HepG2 (cell line): ENCODE measurements around the gene GALR3. TPM values are rescaled to one million over a fixed set of nuclear protein-coding genes. Genes with fewer than 3 reads are reported as not detected.

ENCODE experiments used
- CEBPB ChIP-seq: IDR thresholded peaks from 2 replicates; pipeline ENCODE4 v1.6.1; 2011; ENCODE audit warnings: low read depth, low read length, improper control_type of control experiment, borderline replicate concordance
- CHD4 ChIP-seq: fragments of 200-600 bp; sonication (generic); IDR thresholded peaks from 2 replicates; pipeline ENCODE4 v1.7.0; 2017; ENCODE audit warnings: mild to moderate bottlenecking, low read length, borderline replicate concordance
- IRF2 ChIP-seq: IDR thresholded peaks from 2 replicates; pipeline ENCODE4 v1.6.1; 2018; ENCODE audit warnings: missing genetic modification reagents, missing compliant biosample characterization
- MAX ChIP-seq: IDR thresholded peaks from 2 replicates; pipeline ENCODE4 v1.6.1; 2012; ENCODE audit warnings: inconsistent platforms
- POLR2A ChIP-seq, 2 experiments: IDR thresholded peaks; 2 replicates each; pipeline ENCODE4 v1.6.1; 2011; ENCODE audit warnings: low read depth in 2 of 2, low read length in 2 of 2, mild to moderate bottlenecking in 1 of 2, moderate library complexity in 1 of 2; ENCODE audit not compliant: insufficient read depth in 1 of 2
- RARG ChIP-seq: sonication (generic); formaldehyde crosslinking; IDR thresholded peaks from 2 replicates; pipeline ENCODE4 v1.4.0; 2020; ENCODE audit warnings: low read depth, mild to moderate bottlenecking, missing genetic modification reagents
- SMARCE1 ChIP-seq: fragments of 450-650 bp; IDR thresholded peaks from 2 replicates; pipeline ENCODE4 v1.6.1; 2017; ENCODE audit warnings: borderline replicate concordance
- TBL1XR1 ChIP-seq: fragments of 150-350 bp; IDR thresholded peaks from 2 replicates; pipeline ENCODE4 v1.6.1; 2014; ENCODE audit warnings: borderline replicate concordance, low read length; ENCODE audit not compliant: partially characterized antibody
- ZNF335 ChIP-seq: sonication (generic); formaldehyde crosslinking; IDR thresholded peaks from 2 replicates; pipeline ENCODE4 v1.4.0; 2020; ENCODE audit warnings: missing genetic modification reagents
- ZNF354B ChIP-seq: sonication (generic); formaldehyde crosslinking; IDR thresholded peaks from 2 replicates; pipeline ENCODE4 v1.8.0; 2022; ENCODE audit warnings: mild to moderate bottlenecking, missing genetic modification reagents
- ZNF609 ChIP-seq: sonication (generic); formaldehyde crosslinking; IDR thresholded peaks from 2 replicates; pipeline ENCODE4 v1.4.0; 2020; ENCODE audit warnings: mild to moderate bottlenecking, missing genetic modification reagents, borderline replicate concordance
- ZNF678 ChIP-seq: sonication (generic); formaldehyde crosslinking; IDR thresholded peaks from 2 replicates; pipeline ENCODE4 v1.4.0; 2020; ENCODE audit warnings: mild to moderate bottlenecking, missing genetic modification reagents
- ZNF703 ChIP-seq: sonication (generic); formaldehyde crosslinking; IDR thresholded peaks from 2 replicates; pipeline ENCODE4 v1.5.1; 2020; ENCODE audit warnings: missing genetic modification reagents, mild to moderate bottlenecking, moderate library complexity, borderline replicate concordance
- ZNF720 ChIP-seq: sonication (generic); formaldehyde crosslinking; IDR thresholded peaks from 2 replicates; pipeline ENCODE4 v1.4.0; 2020; ENCODE audit warnings: missing genetic modification reagents
- polyA plus RNA-seq, 8 experiments: library from polyadenylated mRNA; depleted of rRNA in 3 of 8; stranded (reverse) in 7 of 8; unstranded in 1 of 8; fragments of >200 nt; fragmentation: Illumina TruSeq in 4 of 8; extraction: Trizol in 4 of 8; gene quantifications; 2 replicates each; pipeline versions ENCODE4 v1.2.1 to v1.2.3, GENCODE V29; 2011 to 2016; ENCODE audit warnings: low read depth in 4 of 8, missing spikeins in 1 of 8, mixed read lengths in 1 of 8; ENCODE audit not compliant: insufficient read depth in 1 of 8
- total RNA-seq, 5 experiments: library from RNA; depleted of rRNA; stranded (reverse); fragments of >200 nt; fragmentation: Illumina TruSeq; extraction: Trizol; gene quantifications; 2 replicates each; pipeline ENCODE4 v1.2.3, GENCODE V29; 2016; ENCODE audit warnings: low read depth in 1 of 5
- TF ChIP-seq, protein P1 (sequence below): sonication (generic); IDR thresholded peaks from 2 replicates; pipeline ENCODE4 v1.6.1; 2016; ENCODE audit warnings: low read depth, borderline replicate concordance
- TF ChIP-seq, protein P2 (sequence below): sonication (generic); formaldehyde crosslinking; IDR thresholded peaks from 2 replicates; pipeline ENCODE4 v1.5.0; 2020; ENCODE audit warnings: mild to moderate bottlenecking, missing genetic modification reagents, borderline replicate concordance

The GALR3 gene
- total and polyA plus RNA-seq, 2 of the 13 experiments (the other 11 are each of a cell fraction or from before 2014, with no cell fraction given): 0.13 TPM; not detected in 1

GRCh38 chr22:37802310-37803194 lies 20.6 kb upstream of the GALR3 start (continued):
- peak; percentile 70; the same call in 1 of the 2 replicates for TF ChIP-seq CEBPB
- no peak for TF ChIP-seq ZNF678 (CRISPR knock-in tag)
- TF ChIP-seq RARG: no peak
- no peak for TF ChIP-seq ZNF354B (CRISPR knock-in tag)
- TF ChIP-seq, protein P1, sequence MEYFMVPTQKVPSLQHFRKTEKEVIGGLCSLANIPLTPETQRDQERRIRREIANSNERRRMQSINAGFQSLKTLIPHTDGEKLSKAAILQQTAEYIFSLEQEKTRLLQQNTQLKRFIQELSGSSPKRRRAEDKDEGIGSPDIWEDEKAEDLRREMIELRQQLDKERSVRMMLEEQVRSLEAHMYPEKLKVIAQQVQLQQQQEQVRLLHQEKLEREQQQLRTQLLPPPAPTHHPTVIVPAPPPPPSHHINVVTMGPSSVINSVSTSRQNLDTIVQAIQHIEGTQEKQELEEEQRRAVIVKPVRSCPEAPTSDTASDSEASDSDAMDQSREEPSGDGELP: peak; percentile 88
- peak; percentile 40 to 53; a peak in 3 of 4 replicates for TF ChIP-seq POLR2A (IDR thresholded peaks at IDR 0.05; ENCODE audit: insufficient read depth in 1 of 2, low read depth in 2 of 2, low read length in 2 of 2)
- TF ChIP-seq ZNF609 (CRISPR knock-in tag): peak; percentile 38; the same call in 1 of the 2 replicates
- peak; percentile 20; the same call in 1 of the 2 replicates for TF ChIP-seq MAX
- TF ChIP-seq, protein P2, sequence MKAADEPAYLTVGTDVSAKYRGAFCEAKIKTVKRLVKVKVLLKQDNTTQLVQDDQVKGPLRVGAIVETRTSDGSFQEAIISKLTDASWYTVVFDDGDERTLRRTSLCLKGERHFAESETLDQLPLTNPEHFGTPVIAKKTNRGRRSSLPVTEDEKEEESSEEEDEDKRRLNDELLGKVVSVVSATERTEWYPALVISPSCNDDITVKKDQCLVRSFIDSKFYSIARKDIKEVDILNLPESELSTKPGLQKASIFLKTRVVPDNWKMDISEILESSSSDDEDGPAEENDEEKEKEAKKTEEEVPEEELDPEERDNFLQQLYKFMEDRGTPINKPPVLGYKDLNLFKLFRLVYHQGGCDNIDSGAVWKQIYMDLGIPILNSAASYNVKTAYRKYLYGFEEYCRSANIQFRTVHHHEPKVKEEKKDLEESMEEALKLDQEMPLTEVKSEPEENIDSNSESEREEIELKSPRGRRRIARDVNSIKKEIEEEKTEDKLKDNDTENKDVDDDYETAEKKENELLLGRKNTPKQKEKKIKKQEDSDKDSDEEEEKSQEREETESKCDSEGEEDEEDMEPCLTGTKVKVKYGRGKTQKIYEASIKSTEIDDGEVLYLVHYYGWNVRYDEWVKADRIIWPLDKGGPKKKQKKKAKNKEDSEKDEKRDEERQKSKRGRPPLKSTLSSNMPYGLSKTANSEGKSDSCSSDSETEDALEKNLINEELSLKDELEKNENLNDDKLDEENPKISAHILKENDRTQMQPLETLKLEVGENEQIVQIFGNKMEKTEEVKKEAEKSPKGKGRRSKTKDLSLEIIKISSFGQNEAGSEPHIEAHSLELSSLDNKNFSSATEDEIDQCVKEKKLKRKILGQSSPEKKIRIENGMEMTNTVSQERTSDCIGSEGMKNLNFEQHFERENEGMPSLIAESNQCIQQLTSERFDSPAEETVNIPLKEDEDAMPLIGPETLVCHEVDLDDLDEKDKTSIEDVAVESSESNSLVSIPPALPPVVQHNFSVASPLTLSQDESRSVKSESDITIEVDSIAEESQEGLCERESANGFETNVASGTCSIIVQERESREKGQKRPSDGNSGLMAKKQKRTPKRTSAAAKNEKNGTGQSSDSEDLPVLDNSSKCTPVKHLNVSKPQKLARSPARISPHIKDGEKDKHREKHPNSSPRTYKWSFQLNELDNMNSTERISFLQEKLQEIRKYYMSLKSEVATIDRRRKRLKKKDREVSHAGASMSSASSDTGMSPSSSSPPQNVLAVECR: peak; percentile 77
- no peak for TF ChIP-seq ZNF720 (CRISPR knock-in tag)
- no peak for TF ChIP-seq SMARCE1
- peak; percentile 25; the same call in 1 of the 2 replicates for TF ChIP-seq IRF2 (CRISPR knock-in tag)
- TF ChIP-seq ZNF703 (CRISPR knock-in tag): peak; percentile 46; the same call in 1 of the 2 replicates
- TF ChIP-seq TBL1XR1: no peak
- 0 out of 2 replicates have a peak, but pooled peaks have one; percentile 33 for TF ChIP-seq CHD4
- TF ChIP-seq ZNF335: 0 out of 2 replicates have a peak, but pooled peaks have one; percentile 21
